GM10266 (cell line): Measurements from ENCODE around the gene LGALS3.

Experiments
- DNase-seq: peaks from one replicate; pipeline ENCODE4 v3.0.0; 2012; ENCODE audit errors: extremely low spot score
- TF ChIP-seq, protein P1 (sequence below): IDR thresholded peaks from 2 replicates; pipeline ENCODE4 v1.5.1; 2012; ENCODE audit warnings: mild to moderate bottlenecking, low read depth; ENCODE audit not compliant: control insufficient read depth, insufficient read depth; ENCODE audit errors: missing control alignments

The LGALS3 gene

DNA sequence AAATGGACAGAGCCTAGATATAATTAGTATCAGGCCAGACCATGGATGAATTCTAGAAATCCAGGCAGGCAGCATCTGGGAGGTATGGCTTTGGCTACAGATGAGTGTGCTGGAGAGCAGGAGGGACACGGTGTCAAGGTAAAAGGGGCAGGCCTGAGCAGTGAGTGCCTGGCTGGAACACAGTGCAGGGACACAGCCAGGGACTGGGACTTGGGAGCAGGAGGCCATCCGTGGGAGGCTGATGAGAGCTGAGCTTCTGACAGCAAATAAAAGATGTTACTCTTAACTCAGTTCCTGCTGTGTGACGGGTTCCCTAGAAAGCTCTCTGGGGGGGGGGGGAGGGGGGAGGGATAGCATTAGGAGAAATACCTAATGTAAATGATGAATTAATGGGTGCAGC lies 13.6 kb upstream of the LGALS3 start:
- no peak for DNase-seq
- TF ChIP-seq, protein P1, sequence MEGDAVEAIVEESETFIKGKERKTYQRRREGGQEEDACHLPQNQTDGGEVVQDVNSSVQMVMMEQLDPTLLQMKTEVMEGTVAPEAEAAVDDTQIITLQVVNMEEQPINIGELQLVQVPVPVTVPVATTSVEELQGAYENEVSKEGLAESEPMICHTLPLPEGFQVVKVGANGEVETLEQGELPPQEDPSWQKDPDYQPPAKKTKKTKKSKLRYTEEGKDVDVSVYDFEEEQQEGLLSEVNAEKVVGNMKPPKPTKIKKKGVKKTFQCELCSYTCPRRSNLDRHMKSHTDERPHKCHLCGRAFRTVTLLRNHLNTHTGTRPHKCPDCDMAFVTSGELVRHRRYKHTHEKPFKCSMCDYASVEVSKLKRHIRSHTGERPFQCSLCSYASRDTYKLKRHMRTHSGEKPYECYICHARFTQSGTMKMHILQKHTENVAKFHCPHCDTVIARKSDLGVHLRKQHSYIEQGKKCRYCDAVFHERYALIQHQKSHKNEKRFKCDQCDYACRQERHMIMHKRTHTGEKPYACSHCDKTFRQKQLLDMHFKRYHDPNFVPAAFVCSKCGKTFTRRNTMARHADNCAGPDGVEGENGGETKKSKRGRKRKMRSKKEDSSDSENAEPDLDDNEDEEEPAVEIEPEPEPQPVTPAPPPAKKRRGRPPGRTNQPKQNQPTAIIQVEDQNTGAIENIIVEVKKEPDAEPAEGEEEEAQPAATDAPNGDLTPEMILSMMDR, result no peak

DNA sequence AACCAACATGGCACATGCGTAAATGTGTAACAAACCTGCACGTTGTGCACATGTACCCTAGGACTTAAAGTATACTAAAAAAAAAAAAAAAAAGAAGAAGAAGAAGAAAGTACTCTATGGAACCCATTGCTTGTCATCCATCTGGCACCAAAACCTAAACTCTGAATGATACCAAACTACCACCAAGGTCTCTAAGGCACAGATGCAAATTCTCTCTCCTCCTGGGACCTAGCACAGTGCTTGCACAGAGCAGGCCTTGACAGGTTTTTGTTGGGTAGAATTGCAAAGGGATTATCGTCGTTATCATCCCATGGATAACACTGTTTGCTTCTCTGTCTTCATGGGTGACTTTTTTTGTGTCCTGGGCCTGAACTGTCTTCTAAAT lies 13.2 kb upstream of the LGALS3 start:
- no peak for DNase-seq
- TF ChIP-seq, protein P1, result no peak

DNA sequence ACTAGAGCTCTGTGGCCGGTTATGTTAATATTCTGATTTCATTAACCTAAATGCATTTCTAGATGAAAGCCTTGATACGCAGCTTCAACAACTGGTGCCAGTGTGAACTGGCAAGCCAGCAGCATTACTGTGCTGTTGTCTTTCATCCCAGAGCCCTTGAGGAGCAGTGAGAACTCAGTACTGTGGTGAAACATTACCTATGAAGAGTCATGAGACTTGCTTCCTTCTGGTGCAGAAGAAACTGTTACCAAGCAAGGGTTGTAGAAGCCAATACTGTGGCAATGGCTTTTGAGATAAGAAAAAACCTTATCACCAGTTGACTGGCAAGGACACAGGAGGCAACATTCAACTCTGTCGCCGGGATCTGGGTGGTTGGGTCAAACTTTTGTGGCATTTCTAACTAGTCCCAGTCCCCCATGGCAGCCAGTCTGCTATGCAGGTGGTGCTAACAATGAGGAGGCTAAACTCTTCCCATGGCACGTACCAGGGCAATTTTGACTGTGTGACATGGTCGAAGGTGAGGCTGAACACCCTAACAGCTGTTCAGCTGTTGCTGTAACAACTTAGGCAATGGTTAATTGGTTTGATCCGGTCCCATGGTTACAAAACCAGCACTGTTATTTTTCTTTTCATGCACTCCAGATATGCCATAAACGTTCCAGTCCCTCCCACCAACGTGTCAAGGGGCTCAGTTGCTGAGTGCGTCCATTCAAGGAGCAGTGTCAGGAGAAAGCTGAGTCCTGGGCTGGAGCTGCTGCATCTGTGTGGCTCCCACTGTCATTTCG lies 12.6 kb upstream of the LGALS3 start:
- TF ChIP-seq, protein P1, result no peak
- DNase-seq, result no peak

DNA sequence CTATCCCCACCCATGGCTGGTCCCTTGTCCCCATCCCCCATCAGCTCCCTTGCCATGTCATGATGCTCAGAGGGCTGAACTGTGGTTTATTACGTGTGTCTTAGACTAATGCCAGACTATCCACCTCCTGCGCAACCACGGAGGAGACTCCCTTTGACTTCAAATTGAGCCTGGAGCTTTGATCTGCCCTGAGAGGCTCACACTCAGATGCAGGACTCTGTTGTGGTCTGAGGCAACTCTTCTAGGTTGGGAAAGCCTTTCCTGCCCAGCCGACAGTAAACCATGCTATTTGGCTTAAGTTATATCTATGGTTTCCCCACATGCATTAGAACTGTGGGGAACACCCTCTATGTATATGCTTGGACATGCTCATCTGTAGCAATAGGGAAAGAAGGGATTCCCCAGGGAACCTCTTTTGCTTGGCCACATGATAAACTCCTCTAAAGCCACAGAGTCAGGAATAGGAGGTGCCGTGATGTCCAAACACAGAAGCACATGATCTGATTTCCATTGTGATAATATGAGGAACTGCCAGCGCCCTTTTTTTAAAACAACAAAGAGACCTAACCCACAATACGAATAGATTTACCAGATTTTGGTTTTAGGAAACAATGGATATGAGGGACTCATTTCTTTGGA lies 11.1 kb upstream of the LGALS3 start:
- DNase-seq, result no peak
- TF ChIP-seq, protein P1, result no peak

DNA sequence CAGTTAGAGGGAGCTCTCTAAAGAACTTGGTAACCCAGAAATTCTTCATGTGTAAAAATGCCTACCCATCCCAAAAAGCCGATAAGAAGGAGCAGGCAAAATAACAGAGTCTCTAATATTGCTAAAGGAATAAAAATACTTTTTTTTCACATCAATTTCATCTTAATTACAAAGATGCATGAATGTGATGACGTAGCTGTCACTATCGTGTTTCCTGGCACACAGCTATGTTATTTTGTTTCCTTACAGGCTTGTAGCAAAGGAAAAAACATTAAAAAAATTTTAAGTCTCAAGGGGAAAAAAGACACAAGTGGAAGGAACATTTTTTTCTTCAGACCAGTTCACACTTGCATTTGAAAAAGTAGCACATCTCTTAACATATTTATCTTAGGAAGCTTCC lies 10.3 kb upstream of the LGALS3 start:
- DNase-seq, result no peak
- TF ChIP-seq, protein P1, result no peak

DNA sequence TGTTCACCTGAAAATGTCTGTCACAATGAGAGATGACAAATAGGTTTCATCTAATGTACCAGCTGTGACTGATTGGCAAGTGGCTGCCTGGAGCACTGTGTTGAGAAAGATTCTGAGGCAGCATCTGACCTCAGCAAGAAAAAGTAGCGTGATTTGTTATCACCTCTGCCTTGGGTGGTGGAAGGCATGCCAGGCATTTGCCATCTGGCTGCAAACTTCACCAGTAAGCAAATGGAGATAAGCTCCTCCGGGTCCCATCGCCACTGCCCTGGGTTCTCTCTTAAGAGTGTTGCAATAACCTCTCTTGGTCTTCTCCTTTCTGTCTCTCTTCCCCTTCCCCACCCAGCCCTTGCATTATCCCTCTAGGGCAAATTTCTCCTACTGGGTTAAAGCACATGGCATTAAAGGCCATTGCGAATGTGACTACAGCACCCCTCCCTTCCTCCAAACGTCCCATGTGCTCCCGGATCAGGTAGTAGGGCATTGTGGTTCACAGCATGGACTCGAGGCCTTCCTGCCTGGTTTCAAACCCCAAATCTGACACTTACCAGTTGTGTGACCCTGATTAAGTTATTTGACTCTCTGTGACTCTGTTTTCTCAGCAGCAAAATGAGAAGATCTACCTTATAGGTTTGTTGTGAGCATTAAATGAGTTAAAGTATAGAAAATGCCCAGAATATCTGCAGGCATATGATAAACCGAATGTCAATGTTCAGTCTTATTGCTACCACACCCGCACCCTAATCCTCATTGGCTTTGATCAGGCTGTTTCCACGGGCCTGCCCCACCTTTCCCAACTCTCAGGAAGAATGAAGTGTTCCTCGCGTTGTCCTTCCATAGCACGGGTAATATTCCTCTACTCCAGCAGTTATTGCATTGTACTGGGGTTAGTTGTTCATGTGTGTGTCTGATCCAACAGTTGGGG lies 8.2 kb upstream of the LGALS3 start:
- no peak for DNase-seq

More for the DNA sequence above, 8.2 kb upstream of the LGALS3 start:
- TF ChIP-seq, protein P1, result no peak
